WTC11 (cell line): ENCODE data around the gene SLC44A3. TPM values are rescaled to one million over a fixed set of nuclear protein-coding genes. Genes with fewer than 3 reads are reported as not detected.

Source experiments
- ATAC-seq: fragments of 200-7000 bp; cut with Tn5 transposase; 2 replicates; pipeline ENCODE4 v1.10.0; 2021; ENCODE audit warnings: mild to moderate bottlenecking, moderate library complexity
- CTCF ChIA-PET: fragments of 300-600 bp; sonication (Branson Sonifier 250); formaldehyde crosslinking; loops from one replicate; lab custom pipeline; 2021; ENCODE audit warnings: antibody characterized with exemption; lab: Charles Lee
- POLR2A ChIA-PET: fragments of 350-600 bp; sonication (Branson Sonifier 250); formaldehyde crosslinking; loops from one replicate; lab custom pipeline; 2021; ENCODE audit warnings: antibody characterized with exemption; lab: Charles Lee
- DNase-seq: peaks from one replicate; pipeline ENCODE4 v3.0.0; 2021; ENCODE audit warnings: low spot score
- H3K27ac Mint-ChIP-seq: 2 replicates; pipeline ENCODE4 v1.8.0; 2021; ENCODE audit warnings: mixed read lengths
- H3K27me3 Mint-ChIP-seq: 2 replicates; pipeline ENCODE4 v1.8.0; 2021; ENCODE audit warnings: low read depth, mild to moderate bottlenecking, moderate library complexity, mixed read lengths
- H3K36me3 Mint-ChIP-seq: 2 replicates; pipeline ENCODE4 v1.8.0; 2021; ENCODE audit warnings: mixed read lengths
- H3K4me1 Mint-ChIP-seq: 2 replicates; pipeline ENCODE4 v1.8.0; 2022; ENCODE audit warnings: mixed read lengths
- H3K4me3 Mint-ChIP-seq: 2 replicates; pipeline ENCODE4 v1.8.0; 2021; ENCODE audit warnings: mild to moderate bottlenecking, moderate library complexity, mixed read lengths
- H3K9me3 Mint-ChIP-seq: 2 replicates; pipeline ENCODE4 v1.8.0; 2021; ENCODE audit warnings: mixed read lengths
- CREB1 ChIP-seq: sonication (generic); formaldehyde crosslinking; IDR thresholded peaks from 2 replicates; pipeline ENCODE4 v1.8.0; 2023; ENCODE audit warnings: mild to moderate bottlenecking, missing genetic modification reagents
- EMX1 ChIP-seq: fragments of 250-450 bp; sonication (Bioruptor Pico); IDR thresholded peaks from 2 replicates; pipeline ENCODE4 v1.8.0; 2021; ENCODE audit warnings: mild to moderate bottlenecking
- ETV6 ChIP-seq: sonication (generic); formaldehyde crosslinking; IDR thresholded peaks from 2 replicates; pipeline ENCODE4 v1.8.1; 2022; ENCODE audit warnings: mild to moderate bottlenecking, missing genetic modification reagents
- JUN ChIP-seq: sonication (generic); formaldehyde crosslinking; IDR thresholded peaks from 2 replicates; pipeline ENCODE4 v1.8.0; 2023; ENCODE audit warnings: mild to moderate bottlenecking, missing genetic modification reagents
- MXD4 ChIP-seq: fragments of 250-450 bp; sonication (Bioruptor Pico); IDR thresholded peaks from 2 replicates; pipeline ENCODE4 v1.8.0; 2021; ENCODE audit warnings: mild to moderate bottlenecking, moderate library complexity, borderline replicate concordance
- MYBL2 ChIP-seq: sonication (generic); formaldehyde crosslinking; IDR thresholded peaks from 2 replicates; pipeline ENCODE4 v1.8.1; 2023; ENCODE audit warnings: mild to moderate bottlenecking, moderate library complexity, missing genetic modification reagents
- NR1H2 ChIP-seq: sonication (generic); formaldehyde crosslinking; IDR thresholded peaks from 2 replicates; pipeline ENCODE4 v1.9.0; 2021; ENCODE audit warnings: mild to moderate bottlenecking, moderate library complexity, missing genetic modification reagents
- PRRX2 ChIP-seq: fragments of 250-450 bp; sonication (Bioruptor Pico); IDR thresholded peaks from 2 replicates; pipeline ENCODE4 v1.8.0; 2021; ENCODE audit warnings: mild to moderate bottlenecking
- RELA ChIP-seq: sonication (generic); formaldehyde crosslinking; IDR thresholded peaks from 2 replicates; pipeline ENCODE4 v1.8.1; 2022; ENCODE audit warnings: missing genetic modification reagents, mild to moderate bottlenecking, borderline replicate concordance
- TEAD1 ChIP-seq: sonication (generic); formaldehyde crosslinking; IDR thresholded peaks from 2 replicates; pipeline ENCODE4 v1.8.0; 2022; ENCODE audit warnings: mild to moderate bottlenecking, missing genetic modification reagents
- TP53 ChIP-seq: sonication (generic); formaldehyde crosslinking; IDR thresholded peaks from 2 replicates; pipeline ENCODE4 v1.8.1; 2023; ENCODE audit warnings: mild to moderate bottlenecking, missing genetic modification reagents
- ZNF317 ChIP-seq: sonication (generic); formaldehyde crosslinking; IDR thresholded peaks from 2 replicates; pipeline ENCODE4 v1.8.1; 2023; ENCODE audit warnings: low read depth, mild to moderate bottlenecking, moderate library complexity, missing genetic modification reagents, borderline replicate concordance
- total RNA-seq: library from RNA; stranded (reverse); gene quantifications from 3 replicates; pipeline ENCODE4 v1.2.3, GENCODE V29; 2021
- TF ChIP-seq, protein P1 (sequence below): sonication (generic); formaldehyde crosslinking; IDR thresholded peaks from 2 replicates; pipeline ENCODE4 v1.8.1; 2022; ENCODE audit warnings: low read depth, mild to moderate bottlenecking, moderate library complexity, missing genetic modification reagents, borderline replicate concordance
- TF ChIP-seq, protein P2 (sequence below): fragments of 250-450 bp; sonication (Bioruptor Pico); conservative IDR thresholded peaks from 2 replicates; pipeline ENCODE4 v1.9.0; 2021; ENCODE audit warnings: mild to moderate bottlenecking
- TF ChIP-seq, protein P3 (sequence below): sonication (generic); formaldehyde crosslinking; IDR thresholded peaks from 2 replicates; pipeline ENCODE4 v1.8.0; 2022; ENCODE audit warnings: mild to moderate bottlenecking, missing genetic modification reagents
- TF ChIP-seq, protein P4 (sequence below): sonication (generic); formaldehyde crosslinking; IDR thresholded peaks from 2 replicates; pipeline ENCODE4 v1.8.1; 2022; ENCODE audit warnings: low read depth, missing genetic modification reagents, borderline replicate concordance
- TF ChIP-seq, protein P5 (sequence below): sonication (generic); formaldehyde crosslinking; IDR thresholded peaks from 2 replicates; pipeline ENCODE4 v1.8.1; 2023; ENCODE audit warnings: mild to moderate bottlenecking, missing genetic modification reagents, borderline replicate concordance
- TF ChIP-seq, protein P6 (sequence below): sonication (generic); formaldehyde crosslinking; IDR thresholded peaks from 2 replicates; pipeline ENCODE4 v1.8.1; 2023; ENCODE audit warnings: mild to moderate bottlenecking, missing genetic modification reagents, moderate library complexity
- TF ChIP-seq, protein P7 (sequence below): sonication (generic); formaldehyde crosslinking; IDR thresholded peaks from 2 replicates; pipeline ENCODE4 v1.8.0; 2023; ENCODE audit warnings: missing genetic modification reagents, mild to moderate bottlenecking, borderline replicate concordance
- TF ChIP-seq, protein P8 (sequence below): fragments of 250-450 bp; sonication (Bioruptor Pico); IDR thresholded peaks from 2 replicates; pipeline ENCODE4 v1.9.0; 2021; ENCODE audit warnings: mild to moderate bottlenecking

The SLC44A3 gene
- total RNA-seq, 1 experiment from 2014 or later, result 4.7 TPM

DNA sequence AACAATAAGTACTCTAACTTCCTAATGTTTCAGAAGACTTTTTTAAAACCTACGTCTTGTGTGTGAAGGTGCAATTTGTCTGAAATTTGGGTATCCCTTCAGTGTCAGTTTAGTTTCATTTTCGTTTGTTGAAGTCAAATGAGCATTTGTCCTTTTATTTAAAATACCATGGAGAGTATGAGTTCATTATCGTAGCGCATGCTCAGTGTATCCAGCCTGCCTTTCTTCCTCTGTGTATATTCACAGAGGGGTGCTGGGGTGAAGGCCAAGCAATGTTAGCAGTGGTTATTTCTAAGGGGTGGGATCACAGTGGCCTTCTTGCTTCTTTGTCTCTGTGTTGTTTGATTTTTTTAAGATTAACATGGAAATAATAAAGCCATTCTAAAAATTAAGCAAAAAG is 63.5 kb downstream of the SLC44A3 start:
- TF ChIP-seq, protein P1, sequence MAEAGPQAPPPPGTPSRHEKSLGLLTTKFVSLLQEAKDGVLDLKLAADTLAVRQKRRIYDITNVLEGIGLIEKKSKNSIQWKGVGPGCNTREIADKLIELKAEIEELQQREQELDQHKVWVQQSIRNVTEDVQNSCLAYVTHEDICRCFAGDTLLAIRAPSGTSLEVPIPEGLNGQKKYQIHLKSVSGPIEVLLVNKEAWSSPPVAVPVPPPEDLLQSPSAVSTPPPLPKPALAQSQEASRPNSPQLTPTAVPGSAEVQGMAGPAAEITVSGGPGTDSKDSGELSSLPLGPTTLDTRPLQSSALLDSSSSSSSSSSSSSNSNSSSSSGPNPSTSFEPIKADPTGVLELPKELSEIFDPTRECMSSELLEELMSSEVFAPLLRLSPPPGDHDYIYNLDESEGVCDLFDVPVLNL (CRISPR knock-in tag), result no peak
- TF ChIP-seq MXD4 (CRISPR knock-in tag) (no peak), ZNF317 (CRISPR knock-in tag) (no peak), EMX1 (CRISPR knock-in tag) (no peak), TP53 (no peak), CREB1 (CRISPR knock-in tag) (no peak), NR1H2 (CRISPR knock-in tag) (no peak), JUN (CRISPR knock-in tag) (no peak), MYBL2 (no peak), ETV6 (no peak), PRRX2 (CRISPR knock-in tag) (no peak), RELA (CRISPR knock-in tag) (no peak), TEAD1 (CRISPR knock-in tag) (no peak)
- TF ChIP-seq, protein P2, sequence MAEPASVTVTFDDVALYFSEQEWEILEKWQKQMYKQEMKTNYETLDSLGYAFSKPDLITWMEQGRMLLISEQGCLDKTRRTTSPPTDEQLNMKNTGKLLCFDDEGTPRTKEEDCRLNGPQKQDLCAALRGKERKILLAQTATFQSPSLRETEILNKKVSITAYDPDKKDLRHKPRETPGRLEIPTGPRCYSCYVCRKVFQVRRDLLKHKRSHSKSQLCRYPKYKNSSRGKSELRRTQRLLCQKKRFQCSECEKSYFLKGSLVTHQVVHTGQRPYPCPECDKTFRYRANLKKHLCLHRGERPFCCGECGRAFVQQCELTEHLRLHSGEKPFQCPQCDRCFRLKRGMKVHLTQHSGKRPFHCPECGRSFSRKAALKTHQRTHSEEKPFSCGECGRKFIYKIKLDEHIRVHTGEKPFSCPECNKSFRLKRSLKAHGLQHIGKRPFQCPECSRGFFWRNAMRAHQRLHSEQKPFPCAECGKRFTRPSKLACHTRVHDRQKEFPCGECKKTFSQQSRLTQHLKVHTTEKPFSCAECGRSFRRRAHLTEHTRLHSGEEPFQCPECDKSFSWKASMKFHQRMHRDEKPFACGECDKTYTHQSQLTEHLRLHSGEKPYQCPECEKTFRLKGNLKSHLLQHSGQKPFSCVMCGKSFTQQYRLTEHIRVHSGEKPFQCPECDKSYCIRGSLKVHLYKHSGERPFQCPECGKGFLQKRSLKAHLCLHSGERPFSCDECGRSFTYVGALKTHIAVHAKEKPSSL (CRISPR knock-in tag), result no peak
- TF ChIP-seq, protein P3, sequence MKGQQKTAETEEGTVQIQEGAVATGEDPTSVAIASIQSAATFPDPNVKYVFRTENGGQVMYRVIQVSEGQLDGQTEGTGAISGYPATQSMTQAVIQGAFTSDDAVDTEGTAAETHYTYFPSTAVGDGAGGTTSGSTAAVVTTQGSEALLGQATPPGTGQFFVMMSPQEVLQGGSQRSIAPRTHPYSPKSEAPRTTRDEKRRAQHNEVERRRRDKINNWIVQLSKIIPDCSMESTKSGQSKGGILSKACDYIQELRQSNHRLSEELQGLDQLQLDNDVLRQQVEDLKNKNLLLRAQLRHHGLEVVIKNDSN, result no peak
- TF ChIP-seq, protein P4, sequence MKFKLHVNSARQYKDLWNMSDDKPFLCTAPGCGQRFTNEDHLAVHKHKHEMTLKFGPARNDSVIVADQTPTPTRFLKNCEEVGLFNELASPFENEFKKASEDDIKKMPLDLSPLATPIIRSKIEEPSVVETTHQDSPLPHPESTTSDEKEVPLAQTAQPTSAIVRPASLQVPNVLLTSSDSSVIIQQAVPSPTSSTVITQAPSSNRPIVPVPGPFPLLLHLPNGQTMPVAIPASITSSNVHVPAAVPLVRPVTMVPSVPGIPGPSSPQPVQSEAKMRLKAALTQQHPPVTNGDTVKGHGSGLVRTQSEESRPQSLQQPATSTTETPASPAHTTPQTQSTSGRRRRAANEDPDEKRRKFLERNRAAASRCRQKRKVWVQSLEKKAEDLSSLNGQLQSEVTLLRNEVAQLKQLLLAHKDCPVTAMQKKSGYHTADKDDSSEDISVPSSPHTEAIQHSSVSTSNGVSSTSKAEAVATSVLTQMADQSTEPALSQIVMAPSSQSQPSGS (CRISPR knock-in tag), result no peak
- TF ChIP-seq, protein P5, sequence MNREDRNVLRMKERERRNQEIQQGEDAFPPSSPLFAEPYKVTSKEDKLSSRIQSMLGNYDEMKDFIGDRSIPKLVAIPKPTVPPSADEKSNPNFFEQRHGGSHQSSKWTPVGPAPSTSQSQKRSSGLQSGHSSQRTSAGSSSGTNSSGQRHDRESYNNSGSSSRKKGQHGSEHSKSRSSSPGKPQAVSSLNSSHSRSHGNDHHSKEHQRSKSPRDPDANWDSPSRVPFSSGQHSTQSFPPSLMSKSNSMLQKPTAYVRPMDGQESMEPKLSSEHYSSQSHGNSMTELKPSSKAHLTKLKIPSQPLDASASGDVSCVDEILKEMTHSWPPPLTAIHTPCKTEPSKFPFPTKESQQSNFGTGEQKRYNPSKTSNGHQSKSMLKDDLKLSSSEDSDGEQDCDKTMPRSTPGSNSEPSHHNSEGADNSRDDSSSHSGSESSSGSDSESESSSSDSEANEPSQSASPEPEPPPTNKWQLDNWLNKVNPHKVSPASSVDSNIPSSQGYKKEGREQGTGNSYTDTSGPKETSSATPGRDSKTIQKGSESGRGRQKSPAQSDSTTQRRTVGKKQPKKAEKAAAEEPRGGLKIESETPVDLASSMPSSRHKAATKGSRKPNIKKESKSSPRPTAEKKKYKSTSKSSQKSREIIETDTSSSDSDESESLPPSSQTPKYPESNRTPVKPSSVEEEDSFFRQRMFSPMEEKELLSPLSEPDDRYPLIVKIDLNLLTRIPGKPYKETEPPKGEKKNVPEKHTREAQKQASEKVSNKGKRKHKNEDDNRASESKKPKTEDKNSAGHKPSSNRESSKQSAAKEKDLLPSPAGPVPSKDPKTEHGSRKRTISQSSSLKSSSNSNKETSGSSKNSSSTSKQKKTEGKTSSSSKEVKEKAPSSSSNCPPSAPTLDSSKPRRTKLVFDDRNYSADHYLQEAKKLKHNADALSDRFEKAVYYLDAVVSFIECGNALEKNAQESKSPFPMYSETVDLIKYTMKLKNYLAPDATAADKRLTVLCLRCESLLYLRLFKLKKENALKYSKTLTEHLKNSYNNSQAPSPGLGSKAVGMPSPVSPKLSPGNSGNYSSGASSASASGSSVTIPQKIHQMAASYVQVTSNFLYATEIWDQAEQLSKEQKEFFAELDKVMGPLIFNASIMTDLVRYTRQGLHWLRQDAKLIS (CRISPR knock-in tag), result no peak
- TF ChIP-seq, protein P6, sequence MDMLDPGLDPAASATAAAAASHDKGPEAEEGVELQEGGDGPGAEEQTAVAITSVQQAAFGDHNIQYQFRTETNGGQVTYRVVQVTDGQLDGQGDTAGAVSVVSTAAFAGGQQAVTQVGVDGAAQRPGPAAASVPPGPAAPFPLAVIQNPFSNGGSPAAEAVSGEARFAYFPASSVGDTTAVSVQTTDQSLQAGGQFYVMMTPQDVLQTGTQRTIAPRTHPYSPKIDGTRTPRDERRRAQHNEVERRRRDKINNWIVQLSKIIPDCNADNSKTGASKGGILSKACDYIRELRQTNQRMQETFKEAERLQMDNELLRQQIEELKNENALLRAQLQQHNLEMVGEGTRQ, result no peak
- TF ChIP-seq, protein P7, sequence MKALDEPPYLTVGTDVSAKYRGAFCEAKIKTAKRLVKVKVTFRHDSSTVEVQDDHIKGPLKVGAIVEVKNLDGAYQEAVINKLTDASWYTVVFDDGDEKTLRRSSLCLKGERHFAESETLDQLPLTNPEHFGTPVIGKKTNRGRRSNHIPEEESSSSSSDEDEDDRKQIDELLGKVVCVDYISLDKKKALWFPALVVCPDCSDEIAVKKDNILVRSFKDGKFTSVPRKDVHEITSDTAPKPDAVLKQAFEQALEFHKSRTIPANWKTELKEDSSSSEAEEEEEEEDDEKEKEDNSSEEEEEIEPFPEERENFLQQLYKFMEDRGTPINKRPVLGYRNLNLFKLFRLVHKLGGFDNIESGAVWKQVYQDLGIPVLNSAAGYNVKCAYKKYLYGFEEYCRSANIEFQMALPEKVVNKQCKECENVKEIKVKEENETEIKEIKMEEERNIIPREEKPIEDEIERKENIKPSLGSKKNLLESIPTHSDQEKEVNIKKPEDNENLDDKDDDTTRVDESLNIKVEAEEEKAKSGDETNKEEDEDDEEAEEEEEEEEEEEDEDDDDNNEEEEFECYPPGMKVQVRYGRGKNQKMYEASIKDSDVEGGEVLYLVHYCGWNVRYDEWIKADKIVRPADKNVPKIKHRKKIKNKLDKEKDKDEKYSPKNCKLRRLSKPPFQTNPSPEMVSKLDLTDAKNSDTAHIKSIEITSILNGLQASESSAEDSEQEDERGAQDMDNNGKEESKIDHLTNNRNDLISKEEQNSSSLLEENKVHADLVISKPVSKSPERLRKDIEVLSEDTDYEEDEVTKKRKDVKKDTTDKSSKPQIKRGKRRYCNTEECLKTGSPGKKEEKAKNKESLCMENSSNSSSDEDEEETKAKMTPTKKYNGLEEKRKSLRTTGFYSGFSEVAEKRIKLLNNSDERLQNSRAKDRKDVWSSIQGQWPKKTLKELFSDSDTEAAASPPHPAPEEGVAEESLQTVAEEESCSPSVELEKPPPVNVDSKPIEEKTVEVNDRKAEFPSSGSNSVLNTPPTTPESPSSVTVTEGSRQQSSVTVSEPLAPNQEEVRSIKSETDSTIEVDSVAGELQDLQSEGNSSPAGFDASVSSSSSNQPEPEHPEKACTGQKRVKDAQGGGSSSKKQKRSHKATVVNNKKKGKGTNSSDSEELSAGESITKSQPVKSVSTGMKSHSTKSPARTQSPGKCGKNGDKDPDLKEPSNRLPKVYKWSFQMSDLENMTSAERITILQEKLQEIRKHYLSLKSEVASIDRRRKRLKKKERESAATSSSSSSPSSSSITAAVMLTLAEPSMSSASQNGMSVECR, result no peak
- TF ChIP-seq, protein P8, sequence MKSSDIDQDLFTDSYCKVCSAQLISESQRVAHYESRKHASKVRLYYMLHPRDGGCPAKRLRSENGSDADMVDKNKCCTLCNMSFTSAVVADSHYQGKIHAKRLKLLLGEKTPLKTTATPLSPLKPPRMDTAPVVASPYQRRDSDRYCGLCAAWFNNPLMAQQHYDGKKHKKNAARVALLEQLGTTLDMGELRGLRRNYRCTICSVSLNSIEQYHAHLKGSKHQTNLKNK (CRISPR knock-in tag), result no peak
- DNase-seq (no peak), ATAC-seq (peak; percentile 12)
- H3K4me1 Mint-ChIP-seq, result peaks cover 57% of the 10 kb centered on the region
- CTCF ChIA-PET, result no interaction called here
- no peak overlapping the region for H3K4me3 Mint-ChIP-seq
- POLR2A ChIA-PET, result interaction anchor here (1.0 kb wide), 2 partner anchors 29 to 43 kb away, joined by 3 read pairs; partner anchors contain the start of gene CNN3
- H3K36me3 Mint-ChIP-seq, result no peaks in the 10 kb centered on the region
- no peaks in the 10 kb centered on the region for H3K9me3 Mint-ChIP-seq
- H3K27ac Mint-ChIP-seq, result peak overlapping the region; percentile 86; the same call in 1 of the 2 replicates
- peaks cover 4% of the 10 kb centered on the region for H3K27me3 Mint-ChIP-seq
